Choroid plexus epithelial cell (primary cell): ENCODE data around the gene GPRIN1.

Experiments
- DNase-seq: peaks from one replicate; pipeline ENCODE4 v3.0.0-alpha.2; 2010; ENCODE audit warnings: low read depth
- H3K4me3 ChIP-seq: 2 replicates; pipeline ENCODE4 v1.5.1; 2011; ENCODE audit warnings: low read depth, mild to moderate bottlenecking, control low read depth, low read length, moderate library complexity
- TF ChIP-seq, protein P1 (sequence below): conservative IDR thresholded peaks from 2 replicates; pipeline ENCODE4 v1.5.1; 2011; ENCODE audit warnings: low read depth, mild to moderate bottlenecking, control low read depth, inconsistent platforms, low read length, moderate library complexity

GPRIN1 gene

DNA sequence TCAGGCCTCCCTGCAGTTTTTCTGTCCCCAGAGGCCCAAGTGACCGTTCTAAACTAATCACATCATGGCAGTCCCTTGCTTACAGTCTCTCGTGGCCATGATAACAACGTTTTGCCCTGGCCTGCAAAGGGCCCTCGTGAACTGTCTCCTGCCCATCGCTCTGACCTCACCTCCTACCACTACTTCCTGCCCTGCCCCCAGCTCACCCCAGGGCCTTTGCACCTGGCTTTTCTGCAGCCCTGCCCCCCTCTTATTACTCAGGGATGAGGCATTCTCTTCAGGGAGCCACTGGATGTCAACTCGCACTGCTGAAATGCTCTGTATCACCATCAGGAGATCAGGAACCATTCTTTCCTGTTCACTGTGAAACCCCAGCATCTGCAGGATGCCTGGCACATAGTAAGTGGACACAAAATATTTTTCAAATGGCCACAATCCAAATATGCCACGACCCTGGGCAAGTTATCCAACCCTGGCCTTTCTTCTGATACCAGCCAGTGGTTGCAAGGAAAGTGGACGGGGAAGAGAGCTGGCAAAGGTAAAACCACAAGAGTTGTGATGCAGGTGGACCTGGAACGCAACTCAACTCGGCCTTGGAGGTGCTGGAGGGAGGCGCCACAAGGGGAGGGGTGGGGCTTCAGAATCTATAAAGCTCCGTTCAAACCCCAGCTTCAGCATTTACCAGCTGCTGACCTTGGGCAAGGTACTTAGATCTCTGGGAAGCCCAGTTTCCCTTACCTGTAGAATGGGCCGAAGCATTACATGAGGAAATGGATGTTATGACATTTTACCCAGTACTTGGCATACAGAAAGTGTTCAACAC, 18.7 kb upstream of the GPRIN1 start:
- DNase-seq, result no peak
- H3K4me3 ChIP-seq, result no peak overlapping the region
- TF ChIP-seq, protein P1, sequence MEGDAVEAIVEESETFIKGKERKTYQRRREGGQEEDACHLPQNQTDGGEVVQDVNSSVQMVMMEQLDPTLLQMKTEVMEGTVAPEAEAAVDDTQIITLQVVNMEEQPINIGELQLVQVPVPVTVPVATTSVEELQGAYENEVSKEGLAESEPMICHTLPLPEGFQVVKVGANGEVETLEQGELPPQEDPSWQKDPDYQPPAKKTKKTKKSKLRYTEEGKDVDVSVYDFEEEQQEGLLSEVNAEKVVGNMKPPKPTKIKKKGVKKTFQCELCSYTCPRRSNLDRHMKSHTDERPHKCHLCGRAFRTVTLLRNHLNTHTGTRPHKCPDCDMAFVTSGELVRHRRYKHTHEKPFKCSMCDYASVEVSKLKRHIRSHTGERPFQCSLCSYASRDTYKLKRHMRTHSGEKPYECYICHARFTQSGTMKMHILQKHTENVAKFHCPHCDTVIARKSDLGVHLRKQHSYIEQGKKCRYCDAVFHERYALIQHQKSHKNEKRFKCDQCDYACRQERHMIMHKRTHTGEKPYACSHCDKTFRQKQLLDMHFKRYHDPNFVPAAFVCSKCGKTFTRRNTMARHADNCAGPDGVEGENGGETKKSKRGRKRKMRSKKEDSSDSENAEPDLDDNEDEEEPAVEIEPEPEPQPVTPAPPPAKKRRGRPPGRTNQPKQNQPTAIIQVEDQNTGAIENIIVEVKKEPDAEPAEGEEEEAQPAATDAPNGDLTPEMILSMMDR, result no peak

DNA sequence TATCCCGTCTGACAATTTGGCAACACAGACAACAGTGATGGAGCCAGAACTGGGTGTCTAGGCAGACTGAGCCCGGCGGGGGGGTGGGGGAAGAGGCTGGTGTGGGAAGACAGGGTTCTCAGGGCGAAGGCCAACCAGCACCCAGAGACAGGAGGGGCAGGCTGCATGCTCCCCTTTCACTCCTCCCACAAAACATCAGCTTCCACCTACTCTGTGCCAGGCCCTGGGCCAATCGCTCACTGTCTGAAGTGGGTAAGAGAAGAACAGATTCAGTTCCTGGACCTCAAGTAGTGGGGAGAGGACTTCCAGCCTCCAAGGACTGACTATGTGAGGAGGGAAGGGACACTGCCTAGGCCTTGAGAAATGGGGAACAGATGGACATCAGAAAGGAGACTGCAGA, 17.6 kb upstream of the GPRIN1 start:
- DNase-seq, result no peak
- H3K4me3 ChIP-seq, result no peak overlapping the region
- TF ChIP-seq, protein P1, result no peak

DNA sequence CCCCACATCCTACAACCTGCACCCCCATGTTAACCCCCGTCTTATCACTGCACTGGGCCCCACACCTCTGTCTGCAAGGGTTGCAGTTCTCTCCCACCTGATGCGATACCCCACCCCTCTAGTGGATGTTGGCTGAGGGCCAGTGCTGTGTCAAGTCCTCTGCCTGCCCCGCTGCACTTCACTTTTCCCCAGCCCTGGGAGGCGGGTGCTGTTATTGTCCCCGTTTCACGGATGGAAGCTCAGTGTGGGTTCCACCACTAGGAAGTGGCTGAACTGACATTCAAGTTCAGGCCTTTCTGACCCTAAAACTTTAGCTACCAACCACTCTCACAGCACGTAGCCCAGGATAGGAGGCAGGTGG, 16.9 kb upstream of the GPRIN1 start:
- no peak overlapping the region for H3K4me3 ChIP-seq
- no peak for DNase-seq
- TF ChIP-seq, protein P1, result no peak

DNA sequence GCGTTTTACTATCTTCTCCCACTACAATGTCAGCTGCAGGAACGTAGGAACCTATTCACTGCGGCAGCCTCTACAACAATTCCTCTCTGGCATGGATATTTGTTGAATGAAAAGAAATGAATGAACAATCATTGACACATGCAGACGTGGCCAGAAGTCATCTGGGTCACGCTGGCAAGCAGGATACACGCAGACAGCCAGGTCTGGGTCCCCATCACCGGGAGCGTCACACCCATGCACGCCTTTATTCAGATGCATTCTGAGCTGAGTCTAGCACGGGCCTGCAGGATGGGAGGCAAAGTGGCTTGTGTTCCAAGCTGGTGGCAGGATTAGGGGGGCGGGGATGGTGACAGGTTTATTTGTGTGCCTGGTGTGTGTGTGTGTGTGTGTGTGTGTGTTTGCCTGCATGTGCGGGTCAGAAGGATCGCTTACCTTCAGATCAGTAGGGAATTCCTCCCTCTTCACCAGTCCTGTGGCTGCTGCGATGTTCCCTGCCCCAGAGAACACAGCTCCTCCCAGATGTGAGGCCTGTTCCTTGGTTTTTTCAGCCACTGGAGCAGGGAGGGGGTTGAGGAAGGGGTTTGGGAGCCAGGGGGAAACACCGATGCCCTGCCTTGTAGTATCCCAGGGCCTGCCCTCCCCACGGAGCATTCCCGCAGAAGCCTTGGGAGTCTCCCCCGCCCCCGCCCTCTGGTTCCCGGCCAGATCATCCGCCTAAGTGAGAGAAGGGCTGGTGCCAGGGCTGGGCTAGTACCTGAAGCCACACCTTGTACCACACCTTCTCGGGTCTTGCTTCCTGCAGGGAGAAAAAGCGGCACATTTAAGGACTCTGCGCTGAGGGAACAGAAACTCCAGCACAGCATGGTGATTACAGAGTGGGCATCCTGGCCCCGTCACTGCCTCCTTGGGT, 16.3 kb upstream of the GPRIN1 start:
- TF ChIP-seq, protein P1, result no peak

DNA sequence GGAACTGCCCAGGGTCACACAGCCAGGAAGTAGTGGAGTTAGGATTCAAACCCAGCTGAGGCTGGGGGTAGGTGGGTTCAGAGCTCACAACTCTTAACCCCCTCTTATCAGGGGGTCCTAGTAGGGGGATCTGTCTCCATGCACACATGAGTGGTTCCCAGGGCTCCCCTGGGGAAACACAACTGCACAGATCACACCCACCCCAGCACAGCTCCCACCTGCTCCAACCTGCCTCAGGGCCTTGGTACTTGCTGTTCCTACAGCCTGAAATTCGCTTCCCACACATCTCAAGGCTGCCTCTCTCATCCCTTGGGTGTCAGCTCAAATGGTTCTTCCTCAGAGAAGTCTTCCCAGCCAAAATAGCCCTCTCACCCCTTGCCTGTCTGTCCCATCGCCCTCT, 15.6 kb upstream of the GPRIN1 start:
- TF ChIP-seq, protein P1, result no peak
- no peak overlapping the region for H3K4me3 ChIP-seq
- no peak for DNase-seq

More for the DNA sequence above, 16.3 kb upstream of the GPRIN1 start:
- no peak overlapping the region for H3K4me3 ChIP-seq
- no peak for DNase-seq

DNA sequence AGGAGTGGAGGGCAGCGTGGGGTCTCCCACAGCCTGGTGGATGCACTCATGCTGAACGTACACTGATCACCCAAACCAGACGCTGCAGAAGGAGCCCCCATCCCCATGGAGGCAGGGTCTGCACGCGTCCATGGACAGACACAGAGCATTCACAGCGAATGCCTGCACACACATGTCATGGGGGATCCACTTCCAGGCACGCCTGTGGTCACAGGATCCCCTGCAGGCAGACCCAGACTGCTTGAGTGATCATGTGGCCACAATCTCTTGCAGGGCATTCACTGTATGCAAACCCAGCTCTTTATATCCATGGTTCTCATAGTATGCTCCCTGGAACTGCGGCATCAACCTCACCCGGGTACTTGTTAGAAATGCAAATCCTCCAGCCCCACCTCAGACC, 15.0 kb upstream of the GPRIN1 start:
- no peak for DNase-seq
- H3K4me3 ChIP-seq, result no peak overlapping the region
- TF ChIP-seq, protein P1, result no peak
